T-helper 2 cell treated with Interferon-gamma antibody and Interleukin-4, amounts not matched to agents 5 μg/mL and 100 μg/mL, for 36 hours (primary cell): Measurements from ENCODE around the gene SMARCC1.

Experiments
- DNase-seq: peaks from one replicate; pipeline ENCODE4 v3.0.0; 2021; ENCODE audit warnings: low spot score
- H3K27ac Mint-ChIP-seq: one replicate; pipeline ENCODE4 v1.8.0; 2021; ENCODE audit warnings: mild to moderate bottlenecking, mixed read lengths
- H3K27me3 Mint-ChIP-seq: one replicate; pipeline ENCODE4 v1.8.0; 2021; ENCODE audit warnings: low read depth, mixed read lengths
- H3K36me3 Mint-ChIP-seq: one replicate; pipeline ENCODE4 v1.8.0; 2021; ENCODE audit warnings: low read depth, mixed read lengths
- H3K4me1 Mint-ChIP-seq: one replicate; pipeline ENCODE4 v1.8.0; 2021; ENCODE audit warnings: low read depth, mixed read lengths
- H3K4me3 Mint-ChIP-seq: one replicate; pipeline ENCODE4 v1.8.0; 2022; ENCODE audit warnings: mild to moderate bottlenecking, moderate library complexity, mixed read lengths
- H3K9me3 Mint-ChIP-seq: one replicate; pipeline ENCODE4 v1.8.0; 2021; ENCODE audit warnings: mixed read lengths

Gene SMARCC1

DNA sequence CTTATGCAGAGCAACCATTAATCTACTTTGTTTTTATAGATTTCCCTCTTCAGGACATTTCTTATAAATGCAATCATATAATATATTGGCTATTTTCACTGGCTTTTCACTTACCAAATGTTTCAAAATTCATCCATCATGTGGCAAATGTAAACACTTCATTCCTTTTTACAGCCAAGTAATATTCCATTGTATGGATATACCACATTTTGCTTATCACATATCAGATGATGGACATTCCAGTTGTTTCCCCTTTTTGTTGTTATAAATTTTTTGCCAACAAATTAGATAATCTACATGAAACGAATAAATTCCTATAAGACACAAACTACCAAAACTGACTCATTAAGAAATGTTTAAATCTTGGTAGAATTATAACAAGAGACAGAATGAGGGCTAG is 123.2 kb downstream of the SMARCC1 start:
- Mint-ChIP-seq H3K4me3 (no peak overlapping the region), H3K9me3 (peaks cover 13% of the 10 kb centered on the region), H3K27me3 (no peaks in the 10 kb centered on the region), H3K4me1 (no peaks in the 10 kb centered on the region), H3K27ac (no peak overlapping the region), H3K36me3 (peaks cover 45% of the 10 kb centered on the region)
- no peak for DNase-seq

DNA sequence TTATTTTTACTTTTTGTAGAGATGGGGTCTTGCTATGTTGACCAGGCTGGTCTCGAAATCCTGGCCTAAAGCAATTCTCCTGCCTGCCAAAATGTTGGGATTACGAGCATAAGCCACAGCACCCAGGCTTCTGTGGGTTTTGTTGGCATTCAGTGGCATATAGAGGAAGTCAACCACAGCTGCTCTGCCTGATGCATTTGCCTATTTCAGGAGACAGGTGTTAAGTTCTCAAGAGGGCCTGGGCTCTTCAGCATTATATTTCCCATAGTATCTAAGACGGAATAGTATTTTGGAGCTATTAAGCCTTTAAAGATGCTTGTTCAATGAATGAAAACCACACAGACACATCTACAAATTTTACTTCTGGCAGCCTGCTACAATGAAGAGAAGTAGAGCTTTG is 129.6 kb downstream of the SMARCC1 start:
- H3K9me3 Mint-ChIP-seq, result no peaks in the 10 kb centered on the region
- H3K4me1 Mint-ChIP-seq, result no peaks in the 10 kb centered on the region
- peaks cover 21% of the 10 kb centered on the region for H3K36me3 Mint-ChIP-seq
- no peak for DNase-seq
- H3K4me3 Mint-ChIP-seq, result no peak overlapping the region
- no peak overlapping the region for H3K27ac Mint-ChIP-seq
- H3K27me3 Mint-ChIP-seq, result no peaks in the 10 kb centered on the region

DNA sequence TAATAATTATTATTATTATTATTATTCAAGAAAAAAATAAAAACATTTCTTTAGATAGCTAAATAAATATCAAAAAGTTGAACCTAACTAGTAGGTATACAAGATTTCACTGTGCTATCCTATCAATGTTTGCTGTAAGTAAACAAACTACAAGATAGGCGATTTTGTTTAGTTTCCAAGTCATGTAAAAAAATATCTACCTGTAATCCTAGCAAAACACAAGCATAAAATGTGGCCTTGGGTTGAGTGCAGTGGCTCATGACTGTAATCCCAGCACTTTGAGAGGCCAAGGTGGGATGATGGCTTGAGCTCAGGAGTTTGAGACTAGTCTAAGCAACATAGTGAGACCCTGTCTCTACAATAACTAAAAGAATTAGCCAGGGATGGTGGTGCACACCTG is 131.4 kb downstream of the SMARCC1 start:
- Mint-ChIP-seq H3K36me3 (peaks cover 16% of the 10 kb centered on the region), H3K4me3 (no peak overlapping the region), H3K4me1 (peaks cover 1% of the 10 kb centered on the region), H3K27me3 (no peaks in the 10 kb centered on the region), H3K27ac (no peak overlapping the region), H3K9me3 (no peaks in the 10 kb centered on the region)
- no peak for DNase-seq

DNA sequence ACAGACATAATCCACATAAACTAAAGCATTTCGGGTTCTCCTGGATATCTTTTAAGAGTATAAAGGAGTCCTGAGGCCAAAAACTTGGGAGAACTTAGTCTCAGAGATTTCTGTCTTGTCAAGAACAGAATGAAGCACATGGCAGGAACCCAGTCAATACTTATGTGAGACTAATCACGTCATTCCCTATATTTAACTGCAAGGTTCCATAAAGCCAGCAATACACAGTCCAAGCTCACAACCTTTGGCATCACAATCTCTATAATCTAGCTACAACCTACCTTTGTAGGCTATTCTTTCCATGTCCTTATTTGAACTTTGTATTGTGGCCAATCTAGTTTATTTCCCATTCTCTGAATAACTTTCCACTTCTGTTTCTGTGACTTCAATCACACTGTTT is 134.1 kb downstream of the SMARCC1 start:
- Mint-ChIP-seq H3K27ac (no peak overlapping the region), H3K4me1 (peaks cover 3% of the 10 kb centered on the region)

DNA sequence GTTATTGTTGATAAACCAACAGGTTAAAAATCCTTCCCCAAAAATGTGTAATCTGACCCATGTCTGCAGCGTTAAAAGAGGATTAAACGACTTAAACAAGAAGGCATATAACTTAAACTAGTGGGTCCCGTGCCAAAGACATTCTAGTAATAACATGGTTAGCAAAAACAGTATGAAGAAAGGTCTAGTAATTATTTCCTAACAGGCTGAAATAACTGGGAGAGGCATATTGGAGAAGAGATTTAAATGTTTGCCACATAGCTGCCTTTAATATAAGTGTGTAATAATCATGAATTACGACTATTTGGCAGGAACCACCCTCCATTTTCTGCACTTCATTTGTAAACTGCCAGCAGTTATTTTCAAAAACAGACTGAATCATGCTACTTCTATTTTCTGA is 135.3 kb downstream of the SMARCC1 start:
- Mint-ChIP-seq H3K4me1 (peaks cover 3% of the 10 kb centered on the region), H3K27ac (no peak overlapping the region), H3K27me3 (no peaks in the 10 kb centered on the region), H3K36me3 (peaks cover 13% of the 10 kb centered on the region), H3K4me3 (no peak overlapping the region), H3K9me3 (no peaks in the 10 kb centered on the region)
- DNase-seq, result no peak

More for the DNA sequence above, 134.1 kb downstream of the SMARCC1 start:
- Mint-ChIP-seq H3K27me3 (no peaks in the 10 kb centered on the region), H3K4me3 (no peak overlapping the region), H3K9me3 (no peaks in the 10 kb centered on the region), H3K36me3 (peaks cover 6% of the 10 kb centered on the region)
- DNase-seq, result no peak

DNA sequence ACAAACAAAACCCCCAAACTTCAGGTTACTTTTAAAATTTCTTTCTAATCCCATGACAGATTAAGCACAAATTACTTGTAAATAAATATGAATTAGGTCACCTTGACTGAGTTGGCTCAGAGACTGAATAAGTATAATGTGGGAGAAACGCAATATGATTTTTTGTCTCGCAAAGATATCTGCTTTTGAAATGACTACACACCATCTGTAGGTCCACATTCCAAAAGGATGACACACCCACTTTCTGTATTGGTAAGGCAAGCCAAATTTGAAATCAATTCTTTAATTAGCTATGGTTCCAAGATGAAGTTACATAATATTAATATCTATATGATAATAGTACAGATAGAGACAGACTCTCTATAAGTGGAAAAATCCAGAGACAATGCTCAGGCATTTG is 136.1 kb downstream of the SMARCC1 start:
- no peak overlapping the region for H3K27ac Mint-ChIP-seq
- peaks cover 13% of the 10 kb centered on the region for H3K36me3 Mint-ChIP-seq
- no peaks in the 10 kb centered on the region for H3K9me3 Mint-ChIP-seq
- peaks cover 3% of the 10 kb centered on the region for H3K4me1 Mint-ChIP-seq
- H3K4me3 Mint-ChIP-seq, result no peak overlapping the region
- H3K27me3 Mint-ChIP-seq, result no peaks in the 10 kb centered on the region
- DNase-seq, result no peak

DNA sequence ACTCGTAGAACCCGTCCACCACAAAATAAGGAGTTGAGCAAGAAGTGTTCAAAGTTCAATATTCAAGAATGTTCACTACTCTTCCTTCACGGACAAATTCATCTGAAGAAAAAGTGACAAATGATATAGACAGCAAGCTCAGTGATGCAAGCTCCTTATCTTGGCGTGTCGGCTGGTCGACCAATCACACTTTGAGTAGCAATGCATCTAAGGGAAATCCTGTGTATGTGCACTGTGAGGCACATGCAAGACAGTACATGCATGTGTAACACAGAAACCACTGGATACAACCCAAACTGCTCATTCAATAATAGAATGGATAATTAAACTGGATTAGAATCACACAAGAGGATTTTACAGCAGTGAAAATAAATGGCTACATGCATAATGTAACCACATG is 138.6 kb downstream of the SMARCC1 start:
- H3K27ac Mint-ChIP-seq, result no peak overlapping the region
- peaks cover 3% of the 10 kb centered on the region for H3K4me1 Mint-ChIP-seq
- H3K9me3 Mint-ChIP-seq, result no peaks in the 10 kb centered on the region
- no peak for DNase-seq
- H3K27me3 Mint-ChIP-seq, result no peaks in the 10 kb centered on the region
- H3K4me3 Mint-ChIP-seq, result no peak overlapping the region
- peaks cover 13% of the 10 kb centered on the region for H3K36me3 Mint-ChIP-seq

DNA sequence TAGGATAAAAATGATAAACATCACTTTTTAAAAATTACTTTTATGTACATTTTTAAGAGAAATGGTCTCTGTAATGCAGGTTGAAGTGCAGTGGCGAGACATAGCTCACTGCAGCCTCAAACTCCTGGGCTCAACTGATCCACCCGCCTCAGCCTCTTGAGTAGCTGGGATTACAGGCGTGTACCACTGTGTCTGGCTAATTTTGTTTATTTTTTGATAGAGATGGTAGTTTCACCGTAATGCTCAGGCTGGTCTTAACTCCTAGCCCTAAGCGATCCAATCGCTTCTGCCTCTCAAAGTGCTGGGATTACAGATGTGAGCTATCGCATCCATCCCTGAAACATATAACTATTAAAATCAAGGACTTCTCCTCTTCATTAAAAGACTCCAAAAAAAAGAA is 140.0 kb downstream of the SMARCC1 start:
- Mint-ChIP-seq H3K4me1 (peaks cover 3% of the 10 kb centered on the region), H3K36me3 (peaks cover 13% of the 10 kb centered on the region)
- DNase-seq, result no peak

DNA sequence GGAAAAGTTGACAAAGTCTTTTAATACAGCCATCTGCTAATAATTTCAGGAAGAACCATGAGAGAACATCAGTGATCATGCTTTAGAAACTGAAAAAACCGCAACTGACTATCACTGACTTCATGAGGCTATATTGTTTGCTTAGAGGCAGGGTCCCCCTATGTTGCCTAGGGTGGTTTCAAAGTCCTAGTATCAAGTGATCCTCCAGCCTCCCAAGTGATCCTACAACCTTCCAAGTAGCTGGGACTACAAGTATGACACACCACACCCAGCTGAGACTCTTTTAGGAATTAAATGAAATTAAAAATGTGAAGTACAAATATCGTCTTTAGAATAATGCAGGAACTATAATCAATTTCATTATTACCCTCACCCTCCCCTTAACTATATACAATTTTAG is 144.8 kb downstream of the SMARCC1 start:
- Mint-ChIP-seq H3K27ac (no peak overlapping the region), H3K27me3 (no peaks in the 10 kb centered on the region), H3K4me3 (no peak overlapping the region), H3K9me3 (no peaks in the 10 kb centered on the region), H3K36me3 (peaks cover 31% of the 10 kb centered on the region), H3K4me1 (peaks cover 2% of the 10 kb centered on the region)
- no peak for DNase-seq

More for the DNA sequence above, 140.0 kb downstream of the SMARCC1 start:
- Mint-ChIP-seq H3K4me3 (no peak overlapping the region), H3K9me3 (no peaks in the 10 kb centered on the region), H3K27ac (no peak overlapping the region), H3K27me3 (no peaks in the 10 kb centered on the region)

DNA sequence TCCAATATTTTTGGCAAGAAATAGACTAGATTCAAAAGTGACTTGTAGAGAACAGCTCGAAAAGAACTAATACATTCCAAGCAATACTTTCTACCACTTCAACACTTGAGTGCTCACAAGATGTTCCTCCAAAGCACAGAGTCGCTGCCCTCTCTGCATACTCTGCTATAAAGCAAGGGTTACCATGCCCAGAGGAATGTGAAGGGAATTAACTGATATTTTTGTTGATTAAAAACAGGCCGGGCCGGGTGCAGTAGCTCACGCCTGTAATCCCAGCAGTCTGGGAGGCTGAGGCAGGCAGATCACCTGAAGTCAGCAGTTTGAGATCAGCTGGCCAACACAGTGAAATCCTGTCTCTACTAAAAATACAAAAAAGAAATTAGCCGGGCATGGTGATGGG is 145.5 kb downstream of the SMARCC1 start:
- no peak for DNase-seq
- H3K4me3 Mint-ChIP-seq, result no peak overlapping the region
- H3K36me3 Mint-ChIP-seq, result peaks cover 33% of the 10 kb centered on the region
- H3K27ac Mint-ChIP-seq, result no peak overlapping the region
- no peaks in the 10 kb centered on the region for H3K27me3 Mint-ChIP-seq
- H3K9me3 Mint-ChIP-seq, result no peaks in the 10 kb centered on the region
- peaks cover 3% of the 10 kb centered on the region for H3K4me1 Mint-ChIP-seq

DNA sequence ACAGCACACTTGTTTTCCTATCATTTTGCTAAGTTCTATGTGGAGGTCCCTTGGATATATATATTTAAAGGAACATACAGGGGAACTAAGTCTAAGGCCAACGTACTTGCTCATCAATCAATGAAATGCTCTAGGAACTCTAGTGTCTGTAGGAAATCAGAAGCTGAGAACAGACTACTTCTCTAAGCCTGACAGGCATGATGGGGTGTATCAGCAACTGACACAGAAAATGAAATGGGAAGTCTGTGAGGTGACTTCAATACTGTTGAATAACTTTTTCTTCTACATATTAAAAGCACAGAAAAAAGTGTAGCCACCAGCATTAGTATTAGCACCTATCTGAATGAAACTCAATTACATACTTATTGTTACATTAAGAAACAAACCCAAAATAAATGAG is 146.2 kb downstream of the SMARCC1 start:
- H3K4me1 Mint-ChIP-seq, result peaks cover 4% of the 10 kb centered on the region
- no peaks in the 10 kb centered on the region for H3K27me3 Mint-ChIP-seq
- H3K9me3 Mint-ChIP-seq, result no peaks in the 10 kb centered on the region
- no peak overlapping the region for H3K27ac Mint-ChIP-seq
- H3K4me3 Mint-ChIP-seq, result no peak overlapping the region
- peaks cover 37% of the 10 kb centered on the region for H3K36me3 Mint-ChIP-seq
- no peak for DNase-seq

DNA sequence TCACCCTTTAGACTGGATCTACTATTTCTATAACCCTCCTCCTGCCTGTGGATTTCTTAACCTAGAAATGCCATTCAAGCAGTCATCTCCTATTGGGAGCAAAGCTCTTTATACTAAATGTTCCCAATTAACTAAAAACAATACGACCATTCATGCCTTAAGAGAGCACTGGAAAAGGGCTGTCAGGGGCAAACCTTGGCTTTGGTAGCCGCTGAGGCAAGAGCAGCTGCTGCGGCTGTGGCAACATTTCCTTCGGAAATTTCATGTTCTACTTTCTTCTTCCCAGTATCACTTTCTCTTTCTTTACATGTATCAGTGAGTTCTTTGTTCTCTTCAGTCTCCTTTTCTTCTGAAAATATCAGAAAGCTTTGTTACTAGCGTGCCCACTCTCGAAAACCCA is 146.7 kb downstream of the SMARCC1 start:
- H3K9me3 Mint-ChIP-seq, result no peaks in the 10 kb centered on the region
- peaks cover 4% of the 10 kb centered on the region for H3K4me1 Mint-ChIP-seq
- H3K4me3 Mint-ChIP-seq, result no peak overlapping the region
- H3K27me3 Mint-ChIP-seq, result no peaks in the 10 kb centered on the region
- no peak for DNase-seq
- peaks cover 37% of the 10 kb centered on the region for H3K36me3 Mint-ChIP-seq
- H3K27ac Mint-ChIP-seq, result no peak overlapping the region

DNA sequence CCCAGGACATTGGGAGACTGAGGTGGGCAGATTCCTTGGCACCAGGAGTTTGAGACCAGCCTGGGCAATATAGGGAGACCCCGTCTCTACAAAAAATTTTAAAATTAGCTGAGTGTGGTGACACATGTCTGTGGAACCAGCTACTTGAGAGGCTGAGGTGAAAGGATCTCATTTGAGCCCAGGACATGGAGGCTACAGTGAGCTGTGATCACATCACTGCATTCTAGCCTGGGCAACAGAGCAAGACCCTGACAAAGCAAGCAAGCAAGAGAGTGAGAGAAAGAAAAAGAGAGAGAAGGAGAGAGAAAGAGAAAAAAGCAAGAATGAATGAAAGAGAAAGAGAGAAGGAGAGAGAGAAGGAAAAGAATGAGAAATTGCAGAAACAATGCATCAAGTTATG is 150.9 kb downstream of the SMARCC1 start:
- no peak overlapping the region for H3K27ac Mint-ChIP-seq
- peaks cover 4% of the 10 kb centered on the region for H3K4me1 Mint-ChIP-seq
- DNase-seq, result no peak
- H3K4me3 Mint-ChIP-seq, result no peak overlapping the region
- H3K9me3 Mint-ChIP-seq, result no peaks in the 10 kb centered on the region
- H3K36me3 Mint-ChIP-seq, result peaks cover 45% of the 10 kb centered on the region
- H3K27me3 Mint-ChIP-seq, result no peaks in the 10 kb centered on the region

DNA sequence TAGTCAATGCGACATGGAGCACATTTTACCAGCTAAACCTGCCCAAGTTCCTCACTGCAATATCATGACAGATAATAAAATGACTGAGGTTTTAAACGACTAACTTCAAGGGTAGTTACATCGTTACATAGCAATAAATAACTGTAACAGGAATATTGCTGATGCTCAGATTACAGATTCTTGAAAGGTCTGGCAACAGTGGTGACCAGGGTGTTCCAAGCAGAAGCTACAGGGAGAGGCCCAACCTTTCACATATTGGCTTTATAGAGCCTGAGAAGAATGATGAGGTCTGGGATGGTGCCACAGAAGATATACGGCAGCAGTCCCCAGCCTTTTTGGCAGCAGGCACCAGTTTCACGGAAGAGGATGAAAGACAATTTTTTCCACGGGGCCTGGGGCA is 151.9 kb downstream of the SMARCC1 start:
- Mint-ChIP-seq H3K9me3 (no peaks in the 10 kb centered on the region), H3K4me3 (no peak overlapping the region), H3K27ac (no peak overlapping the region), H3K27me3 (no peaks in the 10 kb centered on the region), H3K4me1 (peaks cover 2% of the 10 kb centered on the region), H3K36me3 (peaks cover 43% of the 10 kb centered on the region)
- no peak for DNase-seq

DNA sequence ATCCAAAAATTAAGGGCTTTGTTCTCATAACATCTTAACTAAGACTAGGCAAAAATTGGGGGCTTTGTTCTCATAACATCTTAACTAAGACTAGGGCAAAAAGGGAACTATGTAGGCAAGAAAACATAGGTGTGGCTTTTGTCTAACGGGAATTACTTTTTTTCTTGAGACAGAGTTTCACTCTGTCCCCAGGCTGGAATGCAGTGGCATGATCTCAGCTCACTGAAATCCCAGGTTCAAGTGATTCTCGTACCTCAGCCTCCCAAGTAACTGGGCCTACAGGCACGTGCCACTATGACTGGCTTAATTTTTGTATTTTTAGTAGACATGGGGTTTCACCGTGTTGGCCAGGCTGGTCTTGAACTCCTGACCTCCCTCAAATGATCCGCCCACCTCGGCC is 153.3 kb downstream of the SMARCC1 start:
- H3K9me3 Mint-ChIP-seq, result no peaks in the 10 kb centered on the region
- peaks cover 2% of the 10 kb centered on the region for H3K4me1 Mint-ChIP-seq
- no peak overlapping the region for H3K27ac Mint-ChIP-seq
- no peak overlapping the region for H3K4me3 Mint-ChIP-seq
- DNase-seq, result no peak
- peaks cover 40% of the 10 kb centered on the region for H3K36me3 Mint-ChIP-seq
- H3K27me3 Mint-ChIP-seq, result no peaks in the 10 kb centered on the region
